NOMO-1 (cell line): Measurements from ENCODE around the gene TMC6.
"Not testable (repeated sequence)": the region's sequence is repeated elsewhere in the genome, so short reads cannot be mapped to it uniquely, and the experiment has no call there.

Source experiments
- DNase-seq, 2 experiments: peaks; one replicate each; lab custom pipeline; 2025; ENCODE audit not compliant: unreplicated experiment in 2 of 2; lab: John Stamatoyannopoulos, UW

The TMC6 gene

DNA sequence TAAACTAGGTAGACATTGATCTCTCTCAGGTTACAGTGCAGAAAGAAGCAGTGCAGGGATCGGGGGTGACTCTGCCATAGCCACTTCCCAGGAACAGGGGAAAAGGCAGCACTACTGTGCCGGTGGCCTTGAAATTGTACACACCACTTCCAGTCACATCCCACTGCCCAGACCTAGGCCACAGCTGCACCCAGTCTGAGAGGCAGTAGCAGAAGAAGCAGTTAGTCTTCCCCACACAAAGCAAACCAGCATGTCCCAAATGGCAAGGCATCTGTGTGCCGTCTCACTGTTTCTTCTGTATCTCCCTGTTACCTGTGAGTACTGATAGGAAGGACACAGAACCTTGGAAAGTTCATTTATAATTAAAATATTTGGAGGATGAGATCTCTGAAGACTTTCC is 47.0 kb downstream of the TMC6 start:
- no peak for DNase-seq

GRCh38 chr17:78079253-78079652 is 49.3 kb downstream of the TMC6 start:
- no peak for DNase-seq

DNA sequence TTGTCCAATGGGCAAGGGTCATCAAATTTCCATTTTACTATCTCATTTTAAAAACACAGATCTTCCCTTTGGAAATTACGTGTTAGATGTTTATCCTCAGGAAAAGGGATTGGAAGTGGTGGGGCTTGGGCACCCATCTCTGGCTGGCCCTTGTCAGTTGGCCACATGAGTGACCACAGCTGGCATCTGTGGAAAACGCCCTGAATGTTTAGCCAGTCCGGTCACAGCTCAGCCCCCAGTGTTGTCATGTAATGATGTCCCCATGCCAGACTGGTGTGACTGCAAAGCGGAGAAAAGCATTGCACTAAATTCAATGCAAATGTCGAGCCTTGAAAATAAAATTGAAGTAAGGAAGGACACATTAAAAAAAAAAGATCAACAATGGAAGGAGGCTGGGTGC is 53.0 kb downstream of the TMC6 start:
- DNase-seq, result no peak

DNA sequence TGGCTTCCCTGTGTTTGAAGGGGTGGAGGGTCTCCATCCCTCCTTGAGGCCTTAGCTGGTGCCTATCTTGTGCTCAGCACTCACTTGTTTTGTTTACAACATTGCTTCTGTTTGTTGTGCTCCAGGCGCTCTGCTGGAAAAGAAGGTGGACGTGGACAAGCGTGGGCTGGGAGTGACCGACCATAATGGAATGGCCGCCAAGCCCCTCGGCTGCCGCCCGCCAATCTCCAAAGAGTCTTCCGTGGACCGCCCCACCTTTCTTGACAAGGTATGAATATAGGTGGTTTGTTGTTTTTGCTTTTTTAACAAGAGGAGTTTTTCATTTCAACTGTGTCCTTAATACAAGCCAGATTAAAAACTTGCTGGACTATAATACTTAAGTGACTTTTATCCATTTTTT is 53.5 kb downstream of the TMC6 start:
- no peak for DNase-seq

- DNase-seq, result no peak
These were observed 55.6 kb downstream of the TMC6 start for GRCh38 chr17:78072961-78073360.

DNA sequence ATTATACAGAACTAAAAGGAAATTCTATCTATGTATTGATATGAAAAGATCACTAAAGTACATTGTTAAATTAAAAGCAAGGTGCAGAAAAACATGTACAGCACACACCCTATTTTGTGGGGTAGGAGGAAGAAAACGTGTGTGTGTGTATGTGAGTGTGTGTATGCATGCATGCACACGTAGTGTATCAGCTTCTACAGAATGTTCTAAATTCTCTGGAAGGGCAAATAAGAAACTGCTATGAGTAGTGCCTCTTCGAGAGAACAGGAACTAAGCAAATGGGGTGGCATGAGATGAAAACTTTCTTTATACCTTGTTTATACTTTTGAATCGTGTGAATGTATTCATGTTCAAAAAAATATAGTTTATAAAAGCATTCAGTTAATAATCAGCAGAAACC is 58.9 kb downstream of the TMC6 start:
- DNase-seq, result no peak

- DNase-seq, result not testable (repeated sequence)
These were observed 61.6 kb downstream of the TMC6 start for GRCh38 chr17:78066976-78067375.

- DNase-seq, result no peak
These were observed 63.8 kb downstream of the TMC6 start for GRCh38 chr17:78064708-78065107.

DNA sequence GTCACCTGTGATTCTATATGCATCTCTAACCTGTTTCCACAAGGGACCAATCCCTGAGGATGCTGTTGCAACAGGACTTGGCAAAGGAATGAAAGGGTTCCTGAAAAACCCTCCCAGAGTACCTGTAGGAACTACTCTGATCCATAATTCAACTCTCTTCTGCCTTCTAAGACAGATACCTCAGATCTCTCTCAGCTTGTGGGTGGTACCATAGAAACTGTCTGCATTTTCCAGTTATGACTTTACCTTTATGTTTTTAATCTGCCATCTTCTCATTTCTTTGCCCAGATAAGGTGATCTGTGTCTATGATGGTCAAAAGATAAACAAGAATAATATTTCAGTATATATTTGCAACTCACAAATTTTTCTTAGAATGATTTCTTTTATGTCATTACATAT is 65.1 kb downstream of the TMC6 start:
- DNase-seq, result no peak

DNA sequence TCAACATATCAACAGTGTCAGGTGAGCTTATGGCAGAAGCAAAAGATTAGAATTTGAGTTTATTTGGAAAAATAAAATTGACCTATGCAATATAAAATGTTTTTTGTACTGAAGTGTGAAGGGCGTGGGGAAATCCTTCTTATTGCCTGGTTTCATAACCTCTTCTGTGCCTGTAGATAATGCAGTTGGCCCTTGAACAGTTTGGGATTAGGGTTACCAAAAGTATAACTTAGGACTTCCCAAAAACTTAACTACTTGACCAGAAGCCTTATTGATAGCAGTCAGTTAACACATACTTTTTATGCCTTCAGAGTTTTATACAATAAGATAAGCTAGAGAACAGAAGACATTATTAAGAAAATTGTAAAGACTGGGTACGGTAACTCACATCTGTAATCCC is 66.0 kb downstream of the TMC6 start:
- DNase-seq, result no peak
